Smooth muscle cell (in vitro differentiated cells): ENCODE measurements around the gene HYCC1. TPM values are rescaled to one million over a fixed set of nuclear protein-coding genes. Genes with fewer than 3 reads are reported as not detected.

Experiments
- DNase-seq: peaks from one replicate; lab custom pipeline; 2025; ENCODE audit not compliant: unreplicated experiment; lab: John Stamatoyannopoulos, UW
- H2AFZ ChIP-seq: fragments of 200-600 bp; sonication (generic); 2 replicates; pipeline ENCODE4 v1.6.0; 2016; ENCODE audit warnings: antibody characterized with exemption, low read depth, mild to moderate bottlenecking
- H3F3A ChIP-seq: fragments of 200-600 bp; sonication (generic); 2 replicates; pipeline ENCODE4 v1.6.0; 2017; ENCODE audit warnings: antibody characterized with exemption, low read depth
- H3K27ac ChIP-seq: fragments of 200-600 bp; sonication (generic); 2 replicates; pipeline ENCODE4 v1.5.1; 2016; ENCODE audit warnings: low read depth, mild to moderate bottlenecking
- H3K27me3 ChIP-seq: fragments of 200-600 bp; sonication (generic); 2 replicates; pipeline ENCODE4 v1.6.1; 2016; ENCODE audit warnings: low read depth, mild to moderate bottlenecking
- H3K36me3 ChIP-seq: fragments of 200-600 bp; sonication (generic); 2 replicates; pipeline ENCODE4 v1.5.1; 2016; ENCODE audit warnings: low read depth
- H3K4me1 ChIP-seq: fragments of 200-600 bp; sonication (generic); 2 replicates; pipeline ENCODE4 v1.5.1; 2016; ENCODE audit warnings: low read depth
- H3K4me2 ChIP-seq: fragments of 200-600 bp; sonication (generic); 2 replicates; pipeline ENCODE4 v1.6.0; 2016; ENCODE audit warnings: mild to moderate bottlenecking
- H3K4me3 ChIP-seq: fragments of 200-600 bp; sonication (generic); 2 replicates; pipeline ENCODE4 v1.5.1; 2016; ENCODE audit warnings: mild to moderate bottlenecking
- H3K79me2 ChIP-seq: fragments of 200-600 bp; sonication (generic); 2 replicates; pipeline ENCODE4 v1.6.0; 2016; ENCODE audit warnings: low read depth, mild to moderate bottlenecking
- H3K9ac ChIP-seq: fragments of 200-600 bp; sonication (generic); 2 replicates; pipeline ENCODE4 v1.6.0; 2016; ENCODE audit warnings: low read depth
- H3K9me3 ChIP-seq: fragments of 200-600 bp; sonication (generic); replicated peaks from 2 replicates; pipeline ENCODE4 v1.5.1; 2016; ENCODE audit warnings: low read depth
- H4K20me1 ChIP-seq: fragments of 200-600 bp; sonication (generic); 2 replicates; pipeline ENCODE4 v1.6.0; 2016; ENCODE audit warnings: low read depth
- CTCF ChIP-seq: fragments of 200-600 bp; sonication (generic); IDR thresholded peaks from 2 replicates; pipeline ENCODE4 v1.5.1; 2017; ENCODE audit warnings: borderline replicate concordance, mild to moderate bottlenecking, antibody characterized with exemption; ENCODE audit not compliant: insufficient read depth, poor library complexity, severe bottlenecking
- WGBS: methylation state at CpG from one replicate; pipeline ENCODE4 v1.1.7; 2016; ENCODE audit warnings: low lambda C conversion rate; 5-methylcytosine and 5-hydroxymethylcytosine counted together
- polyA plus RNA-seq: library from polyadenylated mRNA; unstranded; fragments of >200 nt; fragmentation: Nextera tagmentation; extraction: Ambion mirVana; gene quantifications from 2 replicates; pipeline ENCODE4 v1.2.1, GENCODE V29; 2016
- total RNA-seq: library from RNA; depleted of rRNA; stranded (reverse); fragments of >200 nt; gene quantifications from 2 replicates; pipeline ENCODE4 v1.2.3, GENCODE V29; 2014

Gene HYCC1
- total and polyA plus RNA-seq, 2 experiments from 2014 or later: 16.5 to 113 TPM

GRCh38 chr7:23017309-23017708, 3.4 kb upstream of the HYCC1 start:
- peaks cover 10% of the 10 kb centered on the region for H3K79me2 ChIP-seq
- H3K4me3 ChIP-seq: no peak overlapping the region
- DNase-seq: no peak
- no peak overlapping the region for H3K27ac ChIP-seq
- TF ChIP-seq CTCF: no peak
- no peaks in the 10 kb centered on the region for H3K36me3 ChIP-seq
- no peaks in the 10 kb centered on the region for H3K27me3 ChIP-seq
- H4K20me1 ChIP-seq: peaks cover 8% of the 10 kb centered on the region
- WGBS: 74% methylated on average over 3 of the region's 3 CpGs
- peaks cover 11% of the 10 kb centered on the region for H3K4me1 ChIP-seq
- H3K9ac ChIP-seq: no peak overlapping the region
- H3F3A ChIP-seq: peaks cover 3% of the 10 kb centered on the region
- H3K4me2 ChIP-seq: no peak overlapping the region
- H2AFZ ChIP-seq: no peak overlapping the region
- H3K9me3 ChIP-seq: no peaks in the 10 kb centered on the region

- no peak for DNase-seq
- Histone ChIP-seq H3K9ac (no peak overlapping the region), H3K4me1 (peaks cover 18% of the 10 kb centered on the region), H4K20me1 (peaks cover 15% of the 10 kb centered on the region), H3K4me2 (no peak overlapping the region), H3K36me3 (no peaks in the 10 kb centered on the region), H3F3A (no peaks in the 10 kb centered on the region), H3K9me3 (no peaks in the 10 kb centered on the region), H3K4me3 (no peak overlapping the region), H3K27ac (no peak overlapping the region), H2AFZ (no peak overlapping the region), H3K27me3 (no peaks in the 10 kb centered on the region), H3K79me2 (peaks cover 17% of the 10 kb centered on the region)
- 96% methylated on average over 9 of the region's 9 CpGs for WGBS
- TF ChIP-seq CTCF: no peak
These were observed 2.7 kb upstream of the HYCC1 start for GRCh38 chr7:23016345-23017253.

GRCh38 chr7:23014681-23015080, 751 bp upstream of the HYCC1 start:
- Histone ChIP-seq H3F3A (no peaks in the 10 kb centered on the region), H2AFZ (no peak overlapping the region), H3K27me3 (no peaks in the 10 kb centered on the region), H3K79me2 (peaks cover 35% of the 10 kb centered on the region), H3K36me3 (no peaks in the 10 kb centered on the region), H3K4me2 (peak overlapping the region; percentile 74), H3K4me1 (peaks cover 20% of the 10 kb centered on the region), H3K9ac (no peak overlapping the region), H3K4me3 (peak overlapping the region; percentile 91), H4K20me1 (peaks cover 34% of the 10 kb centered on the region), H3K27ac (no peak overlapping the region), H3K9me3 (no peaks in the 10 kb centered on the region)
- no peak for TF ChIP-seq CTCF
- no peak for DNase-seq
- WGBS: 93% methylated on average over 2 of the region's 2 CpGs
